Measurements from ENCODE around the gene CD53.
A peak's percentile ranks its signal among the peaks of the same experiment; 100 is the strongest.
"Not testable (repeated sequence)": the region's sequence is repeated elsewhere in the genome, so short reads cannot be mapped to it uniquely, and the experiment has no call there.

CD53 gene

GRCh38 chr1:110916274-110916668, 43.3 kb downstream of the CD53 start:
- no peak for DNase-seq (ENCODE audit: low read depth)

GRCh38 chr1:110916669-110917306, 43.8 kb downstream of the CD53 start:
- peak; percentile 44 for DNase-seq (ENCODE audit: low read depth)

GRCh38 chr1:110918016-110918415, 45.1 kb downstream of the CD53 start:
- DNase-seq (ENCODE audit: low read depth) = no peak

- DNase-seq (ENCODE audit: low read depth) = no peak
These were observed 49.0 kb downstream of the CD53 start for GRCh38 chr1:110921953-110922352.

GRCh38 chr1:110927484-110928075, 54.6 kb downstream of the CD53 start:
- peak; percentile 32 for DNase-seq (ENCODE audit: low read depth)

- DNase-seq (ENCODE audit: low read depth) = no peak
These were observed 55.2 kb downstream of the CD53 start for GRCh38 chr1:110928191-110928590.

- DNase-seq (ENCODE audit: low read depth) = no peak
These were observed 56.0 kb downstream of the CD53 start for GRCh38 chr1:110928904-110929303.

- not testable (repeated sequence) for DNase-seq (ENCODE audit: low read depth)
These were observed 58.1 kb downstream of the CD53 start for GRCh38 chr1:110931097-110931496.

GRCh38 chr1:110936567-110936966, 63.6 kb downstream of the CD53 start:
- no peak for DNase-seq (ENCODE audit: low read depth)

- DNase-seq (ENCODE audit: low read depth) = no peak
These were observed 71.9 kb downstream of the CD53 start for GRCh38 chr1:110944806-110945205.

- DNase-seq (ENCODE audit: low read depth) = peak; percentile 51
These were observed 72.7 kb downstream of the CD53 start for GRCh38 chr1:110945626-110946025.

GRCh38 chr1:110948038-110948810, 75.3 kb downstream of the CD53 start:
- peak; percentile 64 for DNase-seq (ENCODE audit: low read depth)
